MM.1S (cell line): ENCODE results near the gene NFATC3.

ENCODE experiments used
- DNase-seq: peaks from one replicate; pipeline ENCODE4 v3.0.0-alpha.2; 2015
- H2AFZ ChIP-seq: fragments of 300-600 bp; sonication (generic); 2 replicates; pipeline ENCODE4 v1.6.0; 2016; ENCODE audit warnings: antibody characterized with exemption, low read length
- H3F3A ChIP-seq: fragments of 300-600 bp; sonication (generic); 2 replicates; pipeline ENCODE4 v1.6.1; 2016; ENCODE audit warnings: mild to moderate bottlenecking, antibody characterized with exemption, low read length, moderate library complexity, mixed read lengths; ENCODE audit not compliant: insufficient read depth
- H3K27ac ChIP-seq: fragments of 300-600 bp; sonication (generic); 2 replicates; pipeline ENCODE4 v1.5.1; 2016; ENCODE audit warnings: mild to moderate bottlenecking, low read length
- H3K27me3 ChIP-seq: fragments of 300-600 bp; sonication (generic); replicated peaks from 2 replicates; pipeline ENCODE4 v1.6.0; 2016; ENCODE audit warnings: low read length; ENCODE audit not compliant: insufficient read depth
- H3K36me3 ChIP-seq: fragments of 300-600 bp; sonication (generic); replicated peaks from 2 replicates; pipeline ENCODE4 v1.6.1; 2016; ENCODE audit warnings: mild to moderate bottlenecking, low read length, mixed read lengths; ENCODE audit not compliant: insufficient read depth
- H3K4me1 ChIP-seq: fragments of 300-600 bp; sonication (generic); 2 replicates; pipeline ENCODE4 v1.6.1; 2016; ENCODE audit warnings: low read length, mixed read lengths
- H3K4me2 ChIP-seq: fragments of 300-600 bp; sonication (generic); 2 replicates; pipeline ENCODE4 v1.6.0; 2016; ENCODE audit warnings: low read depth, low read length
- H3K4me3 ChIP-seq: fragments of 300-600 bp; sonication (generic); 2 replicates; pipeline ENCODE4 v1.5.1; 2016; ENCODE audit warnings: low read length, mixed read lengths
- H3K79me2 ChIP-seq: fragments of 300-600 bp; sonication (generic); 2 replicates; pipeline ENCODE4 v1.6.1; 2016; ENCODE audit warnings: mixed run types, low read length, mixed read lengths
- H3K9ac ChIP-seq: fragments of 300-600 bp; sonication (generic); 2 replicates; pipeline ENCODE4 v1.6.1; 2016; ENCODE audit warnings: low read length, mixed read lengths
- H3K9me2 ChIP-seq: fragments of 300-600 bp; sonication (generic); replicated peaks from 2 replicates; pipeline ENCODE4 v1.6.1; 2016; ENCODE audit warnings: mild to moderate bottlenecking, low read length, mixed read lengths; ENCODE audit not compliant: insufficient read depth
- H3K9me3 ChIP-seq: fragments of 300-600 bp; sonication (generic); replicated peaks from 2 replicates; pipeline ENCODE4 v1.6.1; 2016; ENCODE audit warnings: mild to moderate bottlenecking, low read length, mixed read lengths; ENCODE audit not compliant: insufficient read depth
- H4K20me1 ChIP-seq: fragments of 300-600 bp; sonication (generic); 2 replicates; pipeline ENCODE4 v1.6.1; 2016; ENCODE audit warnings: mild to moderate bottlenecking, low read length, moderate library complexity, mixed read lengths; ENCODE audit not compliant: insufficient read depth
- EZH2 ChIP-seq: fragments of 300-600 bp; sonication (generic); optimal IDR thresholded peaks from 2 replicates; pipeline ENCODE3; 2017; ENCODE audit warnings: low read depth, mild to moderate bottlenecking, antibody characterized with exemption, low read length, mixed read lengths
- EZH2phosphoT487 ChIP-seq: fragments of 300-600 bp; sonication (generic); IDR thresholded peaks from 2 replicates; pipeline ENCODE4 v1.6.1; 2018; ENCODE audit warnings: antibody characterized with exemption, low read length
- TF ChIP-seq, protein P1 (sequence below): fragments of 300-600 bp; sonication (generic); IDR thresholded peaks from 2 replicates; pipeline ENCODE4 v1.5.1; 2016; ENCODE audit warnings: antibody characterized with exemption, low read length, mixed read lengths

The NFATC3 gene

DNA sequence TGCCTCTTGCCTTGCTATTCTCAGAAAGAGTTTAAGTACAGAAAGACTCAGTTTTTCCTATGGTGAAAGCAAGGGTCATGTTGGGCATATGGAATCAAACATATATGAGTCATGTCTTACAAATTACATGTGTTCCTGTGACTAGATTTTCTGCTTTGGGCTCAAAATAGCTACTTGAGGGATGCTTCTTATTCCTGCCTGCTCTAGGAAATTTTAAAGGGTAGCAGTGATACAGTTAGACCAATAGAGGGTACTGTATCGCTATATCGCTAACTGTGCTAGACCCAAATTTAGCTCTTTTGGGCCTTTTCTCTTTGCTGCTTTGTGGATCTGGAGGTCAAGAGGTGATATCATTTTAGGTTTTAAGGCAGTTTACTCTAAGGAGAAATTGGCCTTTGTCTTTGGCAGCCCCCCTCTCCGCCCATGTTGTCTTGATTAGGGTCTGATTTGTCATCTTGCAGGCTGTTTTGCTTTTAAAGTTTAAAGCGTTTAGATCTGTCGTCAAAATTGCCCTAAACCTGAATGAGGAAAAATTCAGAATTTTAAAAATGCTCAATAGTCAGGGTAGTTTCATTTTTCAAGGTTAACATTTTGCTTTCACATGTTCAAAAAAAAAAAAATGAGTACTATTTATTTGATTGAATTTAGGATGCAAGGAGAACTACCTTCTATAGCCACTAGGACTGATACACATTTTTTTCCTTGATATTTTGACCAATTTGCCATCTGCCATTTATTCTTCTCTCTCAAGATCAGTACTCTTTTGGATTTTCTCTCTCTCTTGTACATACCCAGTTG lies 8.8 kb downstream of the NFATC3 start:
- DNase-seq = peak; percentile 24
- TF ChIP-seq EZH2phosphoT487 (no peak), EZH2 (no peak)
- TF ChIP-seq, protein P1, sequence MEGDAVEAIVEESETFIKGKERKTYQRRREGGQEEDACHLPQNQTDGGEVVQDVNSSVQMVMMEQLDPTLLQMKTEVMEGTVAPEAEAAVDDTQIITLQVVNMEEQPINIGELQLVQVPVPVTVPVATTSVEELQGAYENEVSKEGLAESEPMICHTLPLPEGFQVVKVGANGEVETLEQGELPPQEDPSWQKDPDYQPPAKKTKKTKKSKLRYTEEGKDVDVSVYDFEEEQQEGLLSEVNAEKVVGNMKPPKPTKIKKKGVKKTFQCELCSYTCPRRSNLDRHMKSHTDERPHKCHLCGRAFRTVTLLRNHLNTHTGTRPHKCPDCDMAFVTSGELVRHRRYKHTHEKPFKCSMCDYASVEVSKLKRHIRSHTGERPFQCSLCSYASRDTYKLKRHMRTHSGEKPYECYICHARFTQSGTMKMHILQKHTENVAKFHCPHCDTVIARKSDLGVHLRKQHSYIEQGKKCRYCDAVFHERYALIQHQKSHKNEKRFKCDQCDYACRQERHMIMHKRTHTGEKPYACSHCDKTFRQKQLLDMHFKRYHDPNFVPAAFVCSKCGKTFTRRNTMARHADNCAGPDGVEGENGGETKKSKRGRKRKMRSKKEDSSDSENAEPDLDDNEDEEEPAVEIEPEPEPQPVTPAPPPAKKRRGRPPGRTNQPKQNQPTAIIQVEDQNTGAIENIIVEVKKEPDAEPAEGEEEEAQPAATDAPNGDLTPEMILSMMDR = peak; percentile 32
- Histone ChIP-seq H3F3A (no peaks in the 10 kb centered on the region), H4K20me1 (peaks cover 8% of the 10 kb centered on the region; the same call in 1 of the 2 replicates), H3K79me2 (peaks cover 98% of the 10 kb centered on the region), H3K27me3 (no peaks in the 10 kb centered on the region), H3K9ac (no peak overlapping the region), H3K36me3 (no peaks in the 10 kb centered on the region), H3K4me3 (no peak overlapping the region), H3K4me2 (no peak overlapping the region), H2AFZ (no peak overlapping the region), H3K9me3 (no peaks in the 10 kb centered on the region), H3K4me1 (peaks cover 27% of the 10 kb centered on the region), H3K9me2 (no peaks in the 10 kb centered on the region), H3K27ac (no peak overlapping the region)

- no peaks in the 10 kb centered on the region for H3K27me3 ChIP-seq
- no peak overlapping the region for H3K4me3 ChIP-seq
- no peaks in the 10 kb centered on the region for H3K36me3 ChIP-seq
- peaks cover 21% of the 10 kb centered on the region for H3K4me1 ChIP-seq
- H3K79me2 ChIP-seq = peaks cover 97% of the 10 kb centered on the region
- no peaks in the 10 kb centered on the region for H3K9me3 ChIP-seq
- H3K9ac ChIP-seq = no peak overlapping the region
- no peak overlapping the region for H3K27ac ChIP-seq
- no peaks in the 10 kb centered on the region for H3F3A ChIP-seq
- no peak overlapping the region for H3K4me2 ChIP-seq
- DNase-seq = no peak
- TF ChIP-seq EZH2 (no peak), EZH2phosphoT487 (no peak)
- TF ChIP-seq, protein P1 = no peak; the same call in 1 of the 2 replicates
- no peak overlapping the region for H2AFZ ChIP-seq
- H4K20me1 ChIP-seq = peaks cover 8% of the 10 kb centered on the region; the same call in 1 of the 2 replicates
- H3K9me2 ChIP-seq = no peaks in the 10 kb centered on the region
These were observed 9.4 kb downstream of the NFATC3 start for GRCh38 chr16:68094614-68094934.

- Histone ChIP-seq H3K9ac (no peak overlapping the region), H3K27me3 (no peaks in the 10 kb centered on the region), H3K4me3 (no peak overlapping the region), H4K20me1 (peaks cover 8% of the 10 kb centered on the region; the same call in 1 of the 2 replicates), H3K79me2 (peaks cover 97% of the 10 kb centered on the region), H2AFZ (no peak overlapping the region), H3K4me1 (0 out of 2 replicates have a peak, but pooled peaks cover 10% of the 10 kb centered on the region), H3K9me2 (no peaks in the 10 kb centered on the region), H3K27ac (no peak overlapping the region), H3K9me3 (no peaks in the 10 kb centered on the region), H3F3A (no peaks in the 10 kb centered on the region), H3K36me3 (no peaks in the 10 kb centered on the region), H3K4me2 (no peak overlapping the region)
- DNase-seq = no peak
- no peak for TF ChIP-seq EZH2
- TF ChIP-seq EZH2phosphoT487 = no peak
- TF ChIP-seq, protein P1 = no peak
These were observed 11.3 kb downstream of the NFATC3 start for GRCh38 chr16:68096491-68096890.
